Endothelial cell of umbilical vein (primary cell): ENCODE results near the gene CASKIN2.
"Not testable (repeated sequence)": the region's sequence is repeated elsewhere in the genome, so short reads cannot be mapped to it uniquely, and the experiment has no call there.

ENCODE experiments used
- CTCF ChIP-seq, 2 donors: IDR thresholded peaks; 1 replicate in 1 of 2; 2 replicates in 1 of 2; pipeline ENCODE4 v1.5.1; 2011; ENCODE audit warnings: low read length in 2 of 2, mild to moderate bottlenecking in 2 of 2, moderate library complexity in 2 of 2, control low read depth in 1 of 2, inconsistent platforms in 1 of 2, low read depth in 1 of 2; ENCODE audit not compliant: insufficient read depth in 1 of 2; ENCODE audit errors: extremely low read depth in 1 of 2
- EZH2 ChIP-seq: IDR thresholded peaks from 2 replicates; pipeline ENCODE4 v1.6.1; 2012; ENCODE audit warnings: borderline replicate concordance, low read depth, mild to moderate bottlenecking, moderate library complexity, low read length, inconsistent platforms; ENCODE audit not compliant: severe bottlenecking
- JUN ChIP-seq: IDR thresholded peaks from 2 replicates; pipeline ENCODE4 v1.6.1; 2011; ENCODE audit warnings: borderline replicate concordance, low read depth; ENCODE audit not compliant: insufficient read length, insufficient read depth
- MAX ChIP-seq: IDR thresholded peaks from 2 replicates; pipeline ENCODE4 v1.6.1; 2011; ENCODE audit not compliant: insufficient read depth, insufficient read length
- POLR2AphosphoS5 ChIP-seq: IDR thresholded peaks from 2 replicates; pipeline ENCODE4 v1.6.1; 2012; ENCODE audit warnings: low read depth, mild to moderate bottlenecking, control low read depth, low read length, moderate library complexity; ENCODE audit not compliant: insufficient read depth

GRCh38 chr17:75520413-75520812 is 5.1 kb upstream of the CASKIN2 start:
- TF ChIP-seq CTCF (IDR thresholded peaks at IDR 0.05; ENCODE audit: extremely low read depth in 1 of 2, insufficient read depth in 1 of 2, low read depth in 1 of 2, low read length in 2 of 2); EZH2; MAX; JUN; POLR2AphosphoS5: not testable (repeated sequence)
